GM12874 (cell line): ENCODE measurements around the gene CDKL1.

ENCODE experiments used
- TF ChIP-seq, protein P1 (sequence below): IDR thresholded peaks from 2 replicates; pipeline ENCODE4 v1.5.1; 2011; ENCODE audit warnings: low read depth, mild to moderate bottlenecking, control low read depth, low read length, moderate library complexity; ENCODE audit not compliant: insufficient read depth

The CDKL1 gene

DNA sequence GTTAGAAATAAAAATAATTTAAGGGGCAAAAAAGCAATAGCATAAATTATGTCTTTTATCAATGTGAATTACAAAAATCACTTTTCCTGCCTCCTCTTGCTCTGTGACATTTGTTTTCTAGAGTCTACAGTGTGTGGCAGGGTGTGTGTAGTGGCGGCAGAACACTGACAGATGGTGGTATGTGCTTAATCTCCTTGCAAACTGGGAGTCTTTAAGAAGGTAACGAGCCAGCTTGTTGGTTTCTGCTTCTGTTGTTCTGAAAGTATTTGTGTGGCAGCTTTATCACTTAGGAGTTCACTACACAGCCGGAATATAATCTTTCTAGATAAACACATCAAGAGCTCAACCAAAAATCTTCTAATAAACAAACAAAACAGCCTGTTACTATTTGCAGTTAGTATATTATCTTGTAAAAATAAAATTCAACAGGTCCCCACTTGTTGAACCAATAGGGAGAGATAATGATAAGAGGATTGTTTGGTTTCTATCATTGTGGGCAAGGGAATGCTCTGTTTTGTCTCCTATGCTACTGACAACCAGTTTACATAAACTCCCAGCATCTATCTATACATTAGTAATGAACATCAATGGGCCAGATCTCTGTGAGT, 13.0 kb downstream of the CDKL1 start:
- TF ChIP-seq, protein P1, sequence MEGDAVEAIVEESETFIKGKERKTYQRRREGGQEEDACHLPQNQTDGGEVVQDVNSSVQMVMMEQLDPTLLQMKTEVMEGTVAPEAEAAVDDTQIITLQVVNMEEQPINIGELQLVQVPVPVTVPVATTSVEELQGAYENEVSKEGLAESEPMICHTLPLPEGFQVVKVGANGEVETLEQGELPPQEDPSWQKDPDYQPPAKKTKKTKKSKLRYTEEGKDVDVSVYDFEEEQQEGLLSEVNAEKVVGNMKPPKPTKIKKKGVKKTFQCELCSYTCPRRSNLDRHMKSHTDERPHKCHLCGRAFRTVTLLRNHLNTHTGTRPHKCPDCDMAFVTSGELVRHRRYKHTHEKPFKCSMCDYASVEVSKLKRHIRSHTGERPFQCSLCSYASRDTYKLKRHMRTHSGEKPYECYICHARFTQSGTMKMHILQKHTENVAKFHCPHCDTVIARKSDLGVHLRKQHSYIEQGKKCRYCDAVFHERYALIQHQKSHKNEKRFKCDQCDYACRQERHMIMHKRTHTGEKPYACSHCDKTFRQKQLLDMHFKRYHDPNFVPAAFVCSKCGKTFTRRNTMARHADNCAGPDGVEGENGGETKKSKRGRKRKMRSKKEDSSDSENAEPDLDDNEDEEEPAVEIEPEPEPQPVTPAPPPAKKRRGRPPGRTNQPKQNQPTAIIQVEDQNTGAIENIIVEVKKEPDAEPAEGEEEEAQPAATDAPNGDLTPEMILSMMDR, result no peak

DNA sequence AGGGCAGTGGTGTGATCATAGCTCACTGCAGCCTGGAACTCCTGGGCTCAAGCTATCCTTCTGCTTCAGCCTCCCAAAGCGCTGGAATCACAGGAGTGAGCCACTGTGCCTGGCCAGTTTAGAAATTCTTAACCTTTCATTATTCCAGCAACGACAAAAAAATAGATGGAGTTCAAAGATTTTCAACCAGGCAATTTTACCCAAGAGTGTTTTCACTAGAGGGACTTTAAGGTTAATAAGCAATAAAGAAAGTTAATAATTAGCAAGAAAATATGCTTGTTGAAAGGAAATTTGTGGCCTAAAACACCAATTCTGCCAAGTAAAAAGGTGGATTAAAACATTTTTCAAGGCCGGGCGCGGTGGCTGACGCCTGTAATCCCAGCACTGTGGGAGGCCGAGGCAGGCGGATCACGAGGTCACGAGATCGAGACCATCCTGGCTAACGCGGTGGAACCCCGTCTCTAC, 14.8 kb downstream of the CDKL1 start:
- TF ChIP-seq, protein P1, result no peak

DNA sequence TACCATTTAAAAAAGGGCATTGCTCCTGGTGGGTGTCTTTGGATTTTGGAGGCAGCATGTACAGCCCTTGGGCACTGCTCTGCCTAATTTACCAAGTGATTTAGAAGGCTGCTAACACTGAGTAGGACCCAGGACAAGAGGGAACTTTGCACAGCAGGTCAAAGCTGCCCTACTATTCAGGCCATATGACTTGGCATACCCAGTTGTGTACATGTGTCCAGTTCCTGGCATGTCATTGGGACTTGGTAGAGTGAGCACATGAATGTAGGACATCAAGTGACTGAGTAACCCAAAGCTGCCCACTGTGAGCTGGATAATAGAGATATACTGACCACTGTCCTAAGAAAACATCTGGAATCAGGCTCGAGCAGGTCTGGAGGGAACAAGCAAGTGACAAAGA, 15.7 kb downstream of the CDKL1 start:
- TF ChIP-seq, protein P1, result no peak

DNA sequence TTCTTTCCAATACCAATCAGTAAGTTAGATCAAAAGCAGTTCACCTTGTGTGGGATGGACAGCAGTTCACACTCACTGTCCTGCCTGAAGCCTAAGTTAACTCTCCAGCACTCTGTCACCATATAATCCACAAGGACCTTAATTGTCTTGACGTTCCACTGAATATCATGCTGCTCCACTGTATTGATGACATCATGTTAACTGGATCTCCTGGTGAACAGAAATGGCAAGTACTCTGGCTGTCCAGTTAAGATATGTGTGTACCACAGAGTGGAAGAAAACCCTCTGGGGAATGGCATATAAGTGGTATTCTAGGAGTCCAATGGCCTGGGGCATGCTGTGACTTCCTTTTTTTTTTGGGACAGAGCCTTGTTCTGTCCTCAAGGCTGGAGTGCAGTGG, 16.2 kb downstream of the CDKL1 start:
- TF ChIP-seq, protein P1, result no peak

DNA sequence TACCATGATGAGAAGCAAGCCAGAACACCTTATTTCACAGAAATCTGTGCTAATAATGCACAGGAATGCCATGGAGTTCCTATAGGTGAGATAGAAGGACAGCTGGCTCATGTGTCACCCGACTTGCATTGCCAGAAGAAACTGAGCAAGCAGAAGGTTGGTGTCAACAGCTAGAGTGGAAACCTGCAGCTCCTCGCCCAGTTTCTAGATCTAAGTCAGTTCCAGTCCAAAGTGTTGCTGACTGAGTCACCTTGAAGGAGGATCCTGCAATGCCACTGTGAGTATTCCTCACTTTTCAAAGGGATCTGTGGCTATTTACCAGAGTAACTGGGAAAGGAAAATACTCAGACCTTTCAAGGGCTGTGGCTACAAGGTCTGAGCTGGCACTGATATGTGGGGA, 17.1 kb downstream of the CDKL1 start:
- TF ChIP-seq, protein P1, result no peak

DNA sequence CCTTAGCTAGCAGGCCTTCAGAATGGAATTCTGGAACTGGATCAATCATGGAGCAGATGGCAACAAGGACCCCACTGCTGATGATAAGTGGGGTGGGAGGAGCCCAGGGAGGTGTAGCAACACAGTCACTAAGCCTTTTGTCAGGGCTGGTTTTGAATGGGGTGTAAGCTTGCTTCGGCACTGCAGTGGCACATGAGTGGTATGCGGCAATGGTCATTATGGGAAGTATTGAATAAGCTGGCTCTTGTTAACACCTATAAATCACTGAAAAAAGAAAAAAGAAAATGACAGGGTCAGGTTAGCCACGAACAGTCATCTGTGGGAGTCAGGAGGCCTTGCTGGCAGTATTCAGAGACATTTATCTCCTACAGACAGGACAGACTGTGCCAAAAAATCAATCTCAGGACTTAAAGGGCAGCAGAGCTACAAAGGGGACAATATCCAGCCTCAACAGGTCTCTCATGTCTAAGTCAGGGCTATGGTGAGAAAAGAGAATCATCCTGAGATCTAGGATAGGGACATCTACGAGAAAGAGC, 19.1 kb downstream of the CDKL1 start:
- TF ChIP-seq, protein P1, result no peak

DNA sequence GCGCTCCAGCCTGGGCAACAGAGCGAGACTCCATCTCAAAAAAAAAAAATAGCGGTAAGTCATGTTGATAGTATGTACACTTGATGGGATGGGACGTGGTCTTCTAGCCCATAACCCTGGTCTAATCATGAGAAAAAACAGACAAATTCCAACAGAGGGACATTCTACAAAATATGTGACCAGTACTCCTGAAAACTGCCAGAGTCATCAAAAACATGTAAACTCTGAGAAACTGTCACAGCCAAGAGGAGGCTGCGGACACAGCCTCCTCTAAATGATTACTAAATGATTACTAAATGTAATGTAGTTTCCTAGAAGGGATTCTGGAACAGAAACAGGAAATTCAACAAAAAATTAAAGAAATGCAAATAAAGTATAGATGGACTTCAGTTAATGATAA, 20.9 kb downstream of the CDKL1 start:
- TF ChIP-seq, protein P1, result no peak
